ENCODE results near the gene PVALB.

Gene PVALB

GRCh38 chr22:36765131-36765942 lies 51.5 kb downstream of the PVALB start:
- H4K8ac ChIP-seq (ENCODE audit: low read depth, low read length), result no peak overlapping the region
- no peak overlapping the region for H2BK5ac ChIP-seq (ENCODE audit: low read depth, low read length, poor library complexity)
- H3K14ac ChIP-seq (ENCODE audit: low read length), result no peak overlapping the region
- no peak for DNase-seq
- WGBS (ENCODE audit: extremely low coverage, insufficient coverage, insufficient read length), result no CpG with 5 or more reads among the region's 17 CpGs
- no peak overlapping the region for H3K23ac ChIP-seq (ENCODE audit: low read length)
- peaks cover 2% of the 10 kb centered on the region for H3K9me3 ChIP-seq (ENCODE audit: insufficient read depth, low read depth, low read length)
- no peak overlapping the region for H3K4ac ChIP-seq (ENCODE audit: low read depth, low read length)
- no peak overlapping the region for H3K4me3 ChIP-seq (ENCODE audit: low read depth, low read length)
- H3K79me1 ChIP-seq (ENCODE audit: low read length), result no peaks in the 10 kb centered on the region
- H2AK5ac ChIP-seq (ENCODE audit: low read length), result no peak overlapping the region
- H4K91ac ChIP-seq (ENCODE audit: low read depth, low read length), result no peak overlapping the region
- H3K79me2 ChIP-seq (ENCODE audit: control insufficient read depth, insufficient read depth, low read length, poor library complexity), result no peaks in the 10 kb centered on the region
- H2BK12ac ChIP-seq (ENCODE audit: low read length), result no peak overlapping the region
- H3K27ac ChIP-seq (ENCODE audit: low read depth, low read length), result no peak overlapping the region
- H3K27me3 ChIP-seq (ENCODE audit: insufficient read depth, low read length), result no peaks in the 10 kb centered on the region
- peaks cover 18 to 32% of the 10 kb centered on the region in 2 experiments for H3K36me3 ChIP-seq (ENCODE audit: control insufficient read depth in 1 of 2, insufficient read depth in 2 of 2, low read length in 2 of 2)
- H3K9ac ChIP-seq (ENCODE audit: low read length), result no peak overlapping the region
- no peak overlapping the region for H3K18ac ChIP-seq (ENCODE audit: low read length)
- no peak overlapping the region for H4K12ac ChIP-seq (ENCODE audit: low read depth, low read length)
- H2AFZ ChIP-seq (ENCODE audit: insufficient read depth, low read length, poor library complexity), result no peak overlapping the region
- no peaks in the 10 kb centered on the region for H3K4me1 ChIP-seq (ENCODE audit: control insufficient read depth in 1 of 2, insufficient read depth in 2 of 2, low read length in 2 of 2)
- H3K4me2 ChIP-seq (ENCODE audit: low read length), result no peak overlapping the region
- H2BK120ac ChIP-seq (ENCODE audit: insufficient read depth, low read length, poor library complexity), result no peak overlapping the region

- no peak overlapping the region for H3K14ac ChIP-seq (ENCODE audit: low read length)
- no peak overlapping the region for H4K8ac ChIP-seq (ENCODE audit: low read depth, low read length)
- no peaks in the 10 kb centered on the region for H3K79me2 ChIP-seq (ENCODE audit: control insufficient read depth, insufficient read depth, low read length, poor library complexity)
- no peak overlapping the region for H3K18ac ChIP-seq (ENCODE audit: low read length)
- no peaks in the 10 kb centered on the region for H3K4me1 ChIP-seq (ENCODE audit: control insufficient read depth in 1 of 2, insufficient read depth in 2 of 2, low read length in 2 of 2)
- no peak overlapping the region for H2BK5ac ChIP-seq (ENCODE audit: low read depth, low read length, poor library complexity)
- WGBS (ENCODE audit: extremely low coverage, insufficient coverage, insufficient read length), result no CpG with 5 or more reads among the region's 6 CpGs
- no peak overlapping the region for H2AFZ ChIP-seq (ENCODE audit: insufficient read depth, low read length, poor library complexity)
- H3K27me3 ChIP-seq (ENCODE audit: insufficient read depth, low read length), result no peaks in the 10 kb centered on the region
- H2BK12ac ChIP-seq (ENCODE audit: low read length), result no peak overlapping the region
- H3K9me3 ChIP-seq (ENCODE audit: insufficient read depth, low read depth, low read length), result peaks cover 2% of the 10 kb centered on the region
- no peak overlapping the region for H4K91ac ChIP-seq (ENCODE audit: low read depth, low read length)
- no peak overlapping the region for H3K4ac ChIP-seq (ENCODE audit: low read depth, low read length)
- H3K79me1 ChIP-seq (ENCODE audit: low read length), result no peaks in the 10 kb centered on the region
- H3K4me2 ChIP-seq (ENCODE audit: low read length), result no peak overlapping the region
- no peak for DNase-seq
- peaks cover 18 to 32% of the 10 kb centered on the region in 2 experiments for H3K36me3 ChIP-seq (ENCODE audit: control insufficient read depth in 1 of 2, insufficient read depth in 2 of 2, low read length in 2 of 2)
- H3K27ac ChIP-seq (ENCODE audit: low read depth, low read length), result no peak overlapping the region
- no peak overlapping the region for H3K23ac ChIP-seq (ENCODE audit: low read length)
- H3K9ac ChIP-seq (ENCODE audit: low read length), result no peak overlapping the region
- no peak overlapping the region for H4K12ac ChIP-seq (ENCODE audit: low read depth, low read length)
- H3K4me3 ChIP-seq (ENCODE audit: low read depth, low read length), result no peak overlapping the region
- no peak overlapping the region for H2BK120ac ChIP-seq (ENCODE audit: insufficient read depth, low read length, poor library complexity)
- no peak overlapping the region for H2AK5ac ChIP-seq (ENCODE audit: low read length)
Observed at GRCh38 chr22:36764641-36765040, 52.2 kb downstream of the PVALB start.

- no peak overlapping the region for H3K4me2 ChIP-seq (ENCODE audit: low read length)
- WGBS (ENCODE audit: extremely low coverage, insufficient coverage, insufficient read length), result no CpG with 5 or more reads among the region's 9 CpGs
- no peak overlapping the region for H2BK120ac ChIP-seq (ENCODE audit: insufficient read depth, low read length, poor library complexity)
- H4K8ac ChIP-seq (ENCODE audit: low read depth, low read length), result no peak overlapping the region
- H3K18ac ChIP-seq (ENCODE audit: low read length), result no peak overlapping the region
- no peak overlapping the region for H3K14ac ChIP-seq (ENCODE audit: low read length)
- H3K4me1 ChIP-seq (ENCODE audit: control insufficient read depth in 1 of 2, insufficient read depth in 2 of 2, low read length in 2 of 2), result no peaks in the 10 kb centered on the region
- no peak overlapping the region for H3K4me3 ChIP-seq (ENCODE audit: low read depth, low read length)
- no peaks in the 10 kb centered on the region for H3K79me1 ChIP-seq (ENCODE audit: low read length)
- DNase-seq, result no peak
- H3K9me3 ChIP-seq (ENCODE audit: insufficient read depth, low read depth, low read length), result peaks cover 2% of the 10 kb centered on the region
- no peak overlapping the region for H3K9ac ChIP-seq (ENCODE audit: low read length)
- H3K36me3 ChIP-seq (ENCODE audit: control insufficient read depth in 1 of 2, insufficient read depth in 2 of 2, low read length in 2 of 2), result peaks cover 18 to 32% of the 10 kb centered on the region in 2 experiments
- H2AFZ ChIP-seq (ENCODE audit: insufficient read depth, low read length, poor library complexity), result no peak overlapping the region
- H4K12ac ChIP-seq (ENCODE audit: low read depth, low read length), result no peak overlapping the region
- H2BK12ac ChIP-seq (ENCODE audit: low read length), result no peak overlapping the region
- no peak overlapping the region for H3K27ac ChIP-seq (ENCODE audit: low read depth, low read length)
- H3K23ac ChIP-seq (ENCODE audit: low read length), result no peak overlapping the region
- H4K91ac ChIP-seq (ENCODE audit: low read depth, low read length), result no peak overlapping the region
- H2BK5ac ChIP-seq (ENCODE audit: low read depth, low read length, poor library complexity), result no peak overlapping the region
- H3K79me2 ChIP-seq (ENCODE audit: control insufficient read depth, insufficient read depth, low read length, poor library complexity), result no peaks in the 10 kb centered on the region
- no peaks in the 10 kb centered on the region for H3K27me3 ChIP-seq (ENCODE audit: insufficient read depth, low read length)
- no peak overlapping the region for H2AK5ac ChIP-seq (ENCODE audit: low read length)
- H3K4ac ChIP-seq (ENCODE audit: low read depth, low read length), result no peak overlapping the region
Observed at GRCh38 chr22:36764060-36764459, 52.8 kb downstream of the PVALB start.

GRCh38 chr22:36763576-36763975 lies 53.3 kb downstream of the PVALB start:
- Histone ChIP-seq H3K14ac (ENCODE audit: low read length) (no peak overlapping the region), H4K8ac (ENCODE audit: low read depth, low read length) (no peak overlapping the region), H2BK5ac (ENCODE audit: low read depth, low read length, poor library complexity) (no peak overlapping the region), H4K91ac (ENCODE audit: low read depth, low read length) (no peak overlapping the region), H3K4me1 (ENCODE audit: control insufficient read depth in 1 of 2, insufficient read depth in 2 of 2, low read length in 2 of 2) (no peaks in the 10 kb centered on the region), H3K79me2 (ENCODE audit: control insufficient read depth, insufficient read depth, low read length, poor library complexity) (no peaks in the 10 kb centered on the region), H2AFZ (ENCODE audit: insufficient read depth, low read length, poor library complexity) (no peak overlapping the region), H3K18ac (ENCODE audit: low read length) (no peak overlapping the region), H3K23ac (ENCODE audit: low read length) (no peak overlapping the region), H3K27me3 (ENCODE audit: insufficient read depth, low read length) (no peaks in the 10 kb centered on the region), H2BK120ac (ENCODE audit: insufficient read depth, low read length, poor library complexity) (no peak overlapping the region), H3K9me3 (ENCODE audit: insufficient read depth, low read depth, low read length) (peaks cover 2% of the 10 kb centered on the region), H3K4me2 (ENCODE audit: low read length) (no peak overlapping the region), H2AK5ac (ENCODE audit: low read length) (no peak overlapping the region), H3K79me1 (ENCODE audit: low read length) (no peaks in the 10 kb centered on the region), H4K12ac (ENCODE audit: low read depth, low read length) (no peak overlapping the region), H3K4ac (ENCODE audit: low read depth, low read length) (no peak overlapping the region), H3K4me3 (ENCODE audit: low read depth, low read length) (peak overlapping the region; percentile 5), H3K27ac (ENCODE audit: low read depth, low read length) (no peak overlapping the region), H3K9ac (ENCODE audit: low read length) (no peak overlapping the region), H3K36me3 (ENCODE audit: control insufficient read depth in 1 of 2, insufficient read depth in 2 of 2, low read length in 2 of 2) (peaks cover 18 to 32% of the 10 kb centered on the region in 2 experiments), H2BK12ac (ENCODE audit: low read length) (no peak overlapping the region)
- no peak for DNase-seq
- WGBS (ENCODE audit: extremely low coverage, insufficient coverage, insufficient read length), result no CpG with 5 or more reads among the region's 8 CpGs

Data from trophoblast cell (in vitro differentiated cells and primary cell).